ENCODE measurements around the gene SCN8A. TPM values are rescaled to one million over a fixed set of nuclear protein-coding genes. Genes with fewer than 3 reads are reported as not detected.

SCN8A gene
- total and polyA plus RNA-seq, 4 donors = 0.06 to 0.77 (median 0.26) TPM

DNA sequence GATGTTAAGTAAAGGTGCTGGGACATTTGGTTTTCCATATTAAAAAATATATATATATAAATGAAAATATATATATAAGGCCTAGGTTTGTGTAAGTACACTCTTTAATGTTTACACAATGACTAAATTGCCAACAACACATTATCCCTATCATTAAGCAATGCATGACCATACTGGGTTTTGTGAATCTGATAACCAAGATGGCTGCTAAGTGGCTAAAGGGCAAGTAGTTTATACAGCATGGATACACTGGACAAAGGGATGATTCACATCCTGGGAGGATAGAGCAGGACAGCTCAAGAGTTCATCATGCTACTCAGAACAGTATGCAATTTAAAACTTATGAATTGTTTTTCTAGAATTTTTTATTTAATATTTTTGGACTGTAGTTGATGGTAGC, 168.1 kb downstream of the SCN8A start:
- DNase-seq (no peak), ATAC-seq (ENCODE audit: insufficient read depth, low FRiP score) (no peak)
- Histone ChIP-seq H3K9me3 (ENCODE audit: control insufficient read depth in 4 of 4, insufficient read depth in 3 of 4, low read length in 3 of 4) (peaks cover 0 to 2% (median 0%) of the 10 kb centered on the region in 4 donors), H3K9ac (ENCODE audit: insufficient read depth in 1 of 2, low read length in 2 of 2) (no peak overlapping the region), H3K4me3 (no peak overlapping the region), H3K27me3 (ENCODE audit: control insufficient read depth in 3 of 3, insufficient read depth in 3 of 3, low read length in 2 of 3) (no peaks in the 10 kb centered on the region), H3K27ac (ENCODE audit: low read depth in 1 of 2, low read length in 1 of 2) (no peak overlapping the region), H3K4me1 (ENCODE audit: control insufficient read depth in 5 of 5, insufficient read depth in 5 of 5, low read length in 5 of 5) (peaks cover 0 to 4% (median 0%) of the 10 kb centered on the region in 5 donors), H3K36me3 (ENCODE audit: control insufficient read depth in 4 of 4, insufficient read depth in 4 of 4, low read length in 4 of 4) (no peaks in the 10 kb centered on the region)
- TF ChIP-seq CTCF (IDR thresholded peaks at IDR 0.05; ENCODE audit: control extremely low read depth, extremely low read depth) = no peak

DNA sequence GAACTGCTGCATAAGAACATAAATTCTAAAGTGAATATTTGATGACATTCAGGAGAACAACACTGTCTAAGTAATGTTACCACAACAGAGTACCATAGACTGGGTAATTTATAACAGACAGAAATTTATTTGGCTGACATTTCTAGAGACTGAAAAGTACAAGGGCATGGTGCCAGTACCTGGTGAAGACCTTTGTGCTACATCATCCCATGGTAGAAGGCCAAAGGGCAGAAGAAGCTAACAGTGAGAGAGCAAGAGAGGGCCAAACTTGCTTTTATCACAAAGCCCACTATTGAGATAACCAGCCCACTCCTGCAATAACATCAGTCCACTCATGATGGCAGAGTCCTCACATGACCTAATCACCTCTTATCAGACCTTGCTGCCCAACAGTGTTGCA, 168.7 kb downstream of the SCN8A start:
- Histone ChIP-seq H3K36me3 (ENCODE audit: control insufficient read depth in 4 of 4, insufficient read depth in 4 of 4, low read length in 4 of 4) (no peaks in the 10 kb centered on the region), H3K4me1 (ENCODE audit: control insufficient read depth in 5 of 5, insufficient read depth in 5 of 5, low read length in 5 of 5) (peaks cover 0 to 4% (median 0%) of the 10 kb centered on the region in 5 donors), H3K9ac (ENCODE audit: insufficient read depth in 1 of 2, low read length in 2 of 2) (no peak overlapping the region), H3K4me3 (no peak overlapping the region), H3K27ac (ENCODE audit: low read depth in 1 of 2, low read length in 1 of 2) (no peak overlapping the region), H3K27me3 (ENCODE audit: control insufficient read depth in 3 of 3, insufficient read depth in 3 of 3, low read length in 2 of 3) (no peaks in the 10 kb centered on the region), H3K9me3 (ENCODE audit: control insufficient read depth in 4 of 4, insufficient read depth in 3 of 4, low read length in 3 of 4) (peaks cover 0 to 2% (median 0%) of the 10 kb centered on the region in 4 donors)
- TF ChIP-seq CTCF (IDR thresholded peaks at IDR 0.05; ENCODE audit: control extremely low read depth, extremely low read depth) = no peak
- ATAC-seq (ENCODE audit: insufficient read depth, low FRiP score) (no peak), DNase-seq (no peak)

DNA sequence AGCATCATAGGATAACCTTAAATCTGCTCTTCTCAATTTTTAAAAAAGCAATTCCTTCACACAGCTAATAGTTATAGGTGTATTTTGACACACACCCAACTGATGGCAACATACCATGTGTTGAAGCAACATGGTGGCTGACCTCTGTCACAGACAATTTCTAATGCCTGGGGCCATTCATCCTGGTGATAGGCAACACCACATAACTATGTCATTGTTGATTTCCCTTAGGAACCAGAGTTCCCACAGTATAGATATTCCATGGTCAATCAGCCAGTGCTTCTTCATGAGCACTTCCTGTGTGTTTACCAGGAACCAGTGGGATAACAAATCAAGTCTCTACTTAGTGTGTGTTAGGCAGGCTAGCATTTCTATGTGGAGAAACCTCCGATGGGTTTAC, 169.2 kb downstream of the SCN8A start:
- no peak overlapping the region for H3K27ac ChIP-seq (ENCODE audit: low read depth in 1 of 2, low read length in 1 of 2)
- no peak for ATAC-seq (ENCODE audit: insufficient read depth, low FRiP score)
- H3K9ac ChIP-seq (ENCODE audit: insufficient read depth in 1 of 2, low read length in 2 of 2) = no peak overlapping the region
- no peak overlapping the region for H3K4me3 ChIP-seq
- WGBS, 2 donors = 90 to 94% methylated on average over 1 of the region's 1 CpG
- H3K9me3 ChIP-seq (ENCODE audit: control insufficient read depth in 4 of 4, insufficient read depth in 3 of 4, low read length in 3 of 4) = peaks cover 0 to 2% (median 0%) of the 10 kb centered on the region in 4 donors
- H3K27me3 ChIP-seq (ENCODE audit: control insufficient read depth in 3 of 3, insufficient read depth in 3 of 3, low read length in 2 of 3) = no peaks in the 10 kb centered on the region
- TF ChIP-seq CTCF (IDR thresholded peaks at IDR 0.05; ENCODE audit: control extremely low read depth, extremely low read depth) = no peak
- no peaks in the 10 kb centered on the region for H3K36me3 ChIP-seq (ENCODE audit: control insufficient read depth in 4 of 4, insufficient read depth in 4 of 4, low read length in 4 of 4)
- no peak for DNase-seq
- H3K4me1 ChIP-seq (ENCODE audit: control insufficient read depth in 5 of 5, insufficient read depth in 5 of 5, low read length in 5 of 5) = peaks cover 0 to 4% (median 0%) of the 10 kb centered on the region in 5 donors

GRCh38 chr12:51763743-51764142, 172.7 kb downstream of the SCN8A start:
- no peak for TF ChIP-seq CTCF (IDR thresholded peaks at IDR 0.05; ENCODE audit: control extremely low read depth, extremely low read depth)
- H3K4me1 ChIP-seq (ENCODE audit: control insufficient read depth in 5 of 5, insufficient read depth in 5 of 5, low read length in 5 of 5) = peaks cover 0 to 4% (median 0%) of the 10 kb centered on the region in 5 donors
- H3K36me3 ChIP-seq (ENCODE audit: control insufficient read depth in 4 of 4, insufficient read depth in 4 of 4, low read length in 4 of 4) = no peaks in the 10 kb centered on the region
- no peak overlapping the region for H3K4me3 ChIP-seq
- ATAC-seq (ENCODE audit: insufficient read depth, low FRiP score) (no peak), DNase-seq (peak in 2 of 3 donors; percentile 12 to 25)
- no peaks in the 10 kb centered on the region for H3K9me3 ChIP-seq (ENCODE audit: control insufficient read depth in 4 of 4, insufficient read depth in 3 of 4, low read length in 3 of 4)
- no peaks in the 10 kb centered on the region for H3K27me3 ChIP-seq (ENCODE audit: control insufficient read depth in 3 of 3, insufficient read depth in 3 of 3, low read length in 2 of 3)
- no peak overlapping the region for H3K27ac ChIP-seq (ENCODE audit: low read depth in 1 of 2, low read length in 1 of 2)
- no peak overlapping the region for H3K9ac ChIP-seq (ENCODE audit: insufficient read depth in 1 of 2, low read length in 2 of 2)
